ENCODE results near the gene SLC1A3.

- no peak for TF ChIP-seq ELF4 (IDR thresholded peaks at IDR 0.05)
- TF ChIP-seq CTBP1 (IDR thresholded peaks at IDR 0.05; ENCODE audit: borderline replicate concordance): no peak
- TF ChIP-seq LEF1 (IDR thresholded peaks at IDR 0.05; ENCODE audit: borderline replicate concordance): no peak
- no peak for TF ChIP-seq SUZ12 (IDR thresholded peaks at IDR 0.05)
- no peak for TF ChIP-seq FOXK2 (IDR thresholded peaks at IDR 0.05)
- no peak for TF ChIP-seq TARDBP (IDR thresholded peaks at IDR 0.05)
- TF ChIP-seq FOXA1 (IDR thresholded peaks at IDR 0.05): no peak
- TF ChIP-seq ZNF384 (IDR thresholded peaks at IDR 0.05): no peak
Measured at GRCh38 chr5:36721664-36722235, 115.3 kb downstream of the SLC1A3 start.
